SJSA1 (cell line): ENCODE measurements around the gene HSDL1. TPM values are rescaled to one million over a fixed set of nuclear protein-coding genes. Genes with fewer than 3 reads are reported as not detected.
"Not testable (repeated sequence)": the region's sequence is repeated elsewhere in the genome, so short reads cannot be mapped to it uniquely, and the experiment has no call there.

Source experiments
- DNase-seq, 2 experiments: peaks; one replicate each; pipeline ENCODE4 v3.0.0-alpha.2; 2015 to 2020; ENCODE audit warnings: low spot score in 2 of 2, low read depth in 1 of 2
- H3K27ac ChIP-seq: fragments of 250-450 bp; sonication (Bioruptor Pico); 2 replicates; pipeline ENCODE4 v1.5.1; 2020; ENCODE audit warnings: mild to moderate bottlenecking, moderate library complexity
- H3K27me3 ChIP-seq: fragments of 250-450 bp; sonication (Bioruptor Pico); replicated peaks from 2 replicates; pipeline ENCODE4 v1.5.1; 2020; ENCODE audit warnings: mild to moderate bottlenecking, moderate library complexity
- H3K36me3 ChIP-seq: fragments of 250-450 bp; sonication (Bioruptor Pico); 2 replicates; pipeline ENCODE4 v1.5.1; 2020; ENCODE audit warnings: mild to moderate bottlenecking
- H3K4me1 ChIP-seq: fragments of 250-450 bp; sonication (Bioruptor Pico); replicated peaks from 2 replicates; pipeline ENCODE4 v1.6.1; 2021; ENCODE audit warnings: mild to moderate bottlenecking
- H3K4me3 ChIP-seq: fragments of 250-450 bp; sonication (Bioruptor Pico); 2 replicates; pipeline ENCODE4 v1.5.1; 2020; ENCODE audit warnings: mild to moderate bottlenecking
- H3K9me3 ChIP-seq: fragments of 250-450 bp; sonication (Bioruptor Pico); replicated peaks from 2 replicates; pipeline ENCODE4 v1.5.1; 2020; ENCODE audit warnings: mild to moderate bottlenecking
- total RNA-seq: library from RNA; depleted of rRNA; stranded (reverse); fragments of >200 nt; shearing (Covaris generic); gene quantifications from 2 replicates; pipeline ENCODE4 v1.2.3, GENCODE V29; 2014

HSDL1 gene
- total RNA-seq, 1 experiment from 2014 or later, result 29.0 TPM

- peak in 1 of 2 experiments; percentile 31 for DNase-seq
- no peak overlapping the region for H3K4me3 ChIP-seq
- H3K27me3 ChIP-seq, result no peaks in the 10 kb centered on the region
- H3K9me3 ChIP-seq, result no peaks in the 10 kb centered on the region
- H3K36me3 ChIP-seq, result no peaks in the 10 kb centered on the region
- H3K27ac ChIP-seq, result no peak overlapping the region
- H3K4me1 ChIP-seq, result peaks cover 42% of the 10 kb centered on the region
Observed at GRCh38 chr16:84138824-84139627, 6.0 kb downstream of the HSDL1 start.

GRCh38 chr16:84138500-84138823 is 6.5 kb downstream of the HSDL1 start:
- DNase-seq, result no peak
- no peak overlapping the region for H3K27ac ChIP-seq
- no peaks in the 10 kb centered on the region for H3K36me3 ChIP-seq

GRCh38 chr16:84137769-84138357 is 7.1 kb downstream of the HSDL1 start:
- Histone ChIP-seq H3K4me3 (no peak overlapping the region), H3K4me1 (peaks cover 42% of the 10 kb centered on the region)
- DNase-seq, result no peak

More at GRCh38 chr16:84138500-84138823, 6.5 kb downstream of the HSDL1 start:
- Histone ChIP-seq H3K4me3 (no peak overlapping the region), H3K27me3 (no peaks in the 10 kb centered on the region), H3K9me3 (no peaks in the 10 kb centered on the region), H3K4me1 (peaks cover 42% of the 10 kb centered on the region)

GRCh38 chr16:84137287-84137686 is 7.7 kb downstream of the HSDL1 start:
- no peak for DNase-seq
- H3K4me1 ChIP-seq, result peaks cover 42% of the 10 kb centered on the region
- H3K4me3 ChIP-seq, result no peak overlapping the region
- H3K27me3 ChIP-seq, result no peaks in the 10 kb centered on the region
- H3K36me3 ChIP-seq, result no peaks in the 10 kb centered on the region; the same call in 1 of the 2 replicates
- peak overlapping the region; percentile 35 for H3K27ac ChIP-seq
- H3K9me3 ChIP-seq, result no peaks in the 10 kb centered on the region

More at GRCh38 chr16:84137769-84138357, 7.1 kb downstream of the HSDL1 start:
- Histone ChIP-seq H3K9me3 (no peaks in the 10 kb centered on the region), H3K27me3 (no peaks in the 10 kb centered on the region), H3K27ac (peak overlapping the region; percentile 35; the same call in 1 of the 2 replicates), H3K36me3 (no peaks in the 10 kb centered on the region)

GRCh38 chr16:84136331-84137125 is 8.4 kb downstream of the HSDL1 start:
- H3K27ac ChIP-seq, result peak overlapping the region; percentile 35
- no peaks in the 10 kb centered on the region for H3K27me3 ChIP-seq
- DNase-seq, result peak; percentile 64 to 67
- no peak overlapping the region for H3K4me3 ChIP-seq
- H3K4me1 ChIP-seq, result peaks cover 42% of the 10 kb centered on the region
- H3K36me3 ChIP-seq, result peaks cover 3% of the 10 kb centered on the region; the same call in 1 of the 2 replicates
- H3K9me3 ChIP-seq, result no peaks in the 10 kb centered on the region

DNA sequence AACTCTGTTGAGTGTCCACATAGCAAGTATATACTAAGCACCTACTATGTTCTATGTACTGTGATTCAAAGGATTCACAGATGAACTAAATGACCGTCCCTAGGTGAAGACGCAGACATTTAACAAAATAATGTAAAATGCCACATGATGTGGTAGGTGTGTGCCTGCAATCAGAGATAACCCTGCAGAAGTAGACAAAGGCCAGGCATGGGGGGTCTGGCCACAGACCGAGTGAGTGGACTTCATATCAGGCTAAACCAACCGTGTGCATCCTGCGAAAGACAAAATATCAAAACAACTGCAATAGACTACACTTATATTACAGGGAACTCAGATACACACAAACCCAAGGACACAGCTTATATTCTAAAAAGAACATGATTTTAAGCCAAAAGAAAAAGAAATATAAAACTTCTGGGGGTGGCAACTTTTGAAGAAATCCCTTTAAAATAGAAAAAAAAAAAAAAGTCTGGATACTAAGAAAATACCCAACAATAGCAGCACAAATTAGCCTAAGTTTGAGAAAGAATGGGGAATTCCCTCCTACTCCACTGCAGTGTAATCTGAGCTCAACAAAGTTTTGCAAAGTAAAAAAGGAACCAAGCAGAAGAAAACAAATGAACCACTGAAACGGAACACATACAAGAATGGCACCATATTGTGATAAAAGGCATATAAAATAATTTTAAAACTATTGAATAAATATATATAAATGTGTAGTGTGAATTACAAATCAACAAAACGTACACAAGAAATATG is 12.3 kb downstream of the HSDL1 start:
- Histone ChIP-seq H3K36me3 (peaks cover 11% of the 10 kb centered on the region), H3K27ac (no peak overlapping the region), H3K4me3 (no peak overlapping the region), H3K27me3 (no peaks in the 10 kb centered on the region), H3K9me3 (no peaks in the 10 kb centered on the region), H3K4me1 (peaks cover 26% of the 10 kb centered on the region)
- DNase-seq, result no peak

GRCh38 chr16:84131117-84131516 is 13.9 kb downstream of the HSDL1 start:
- Histone ChIP-seq H3K27ac (no peak overlapping the region), H3K4me3 (no peak overlapping the region), H3K9me3 (no peaks in the 10 kb centered on the region), H3K27me3 (no peaks in the 10 kb centered on the region), H3K36me3 (peaks cover 11% of the 10 kb centered on the region), H3K4me1 (peaks cover 10% of the 10 kb centered on the region)
- no peak for DNase-seq

DNA sequence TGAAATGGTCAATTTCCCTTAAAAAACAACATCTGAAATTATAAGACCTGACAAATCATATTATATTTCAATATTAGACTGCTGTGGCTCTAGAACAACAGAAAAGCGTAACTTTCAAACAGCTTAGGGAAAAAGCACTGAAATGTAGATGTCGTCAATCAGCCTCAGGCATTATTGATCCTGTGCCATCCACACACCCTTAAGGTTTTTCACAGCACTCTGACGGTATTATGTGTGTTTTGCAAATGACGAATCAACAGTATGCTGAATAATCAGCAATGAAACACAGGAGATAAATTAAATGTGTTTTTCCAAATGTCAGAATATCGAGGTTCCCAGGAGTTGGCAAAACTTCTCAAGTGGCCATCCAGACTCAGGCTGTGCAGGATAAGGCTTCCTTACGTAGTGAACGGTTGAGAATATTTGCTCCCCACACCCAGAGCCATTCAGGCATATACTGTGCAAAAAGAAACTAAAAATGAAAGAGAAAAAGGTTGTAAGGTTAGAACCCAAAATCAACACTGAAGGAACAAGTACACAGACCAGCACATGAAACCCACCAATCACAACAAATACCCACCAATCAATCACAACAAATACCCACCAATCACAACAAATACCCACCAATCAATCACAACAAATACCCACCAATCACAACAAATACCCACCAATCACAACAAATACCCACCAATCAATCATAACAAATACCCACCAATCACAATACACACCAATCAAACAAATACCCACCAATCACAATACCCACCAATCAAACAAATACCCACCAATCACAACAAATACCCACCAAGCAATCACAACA is 20.5 kb downstream of the HSDL1 start:
- H3K27ac ChIP-seq, result no peak overlapping the region
- H3K4me1 ChIP-seq, result no peaks in the 10 kb centered on the region
- H3K4me3 ChIP-seq, result no peak overlapping the region
- DNase-seq, result no peak
- H3K27me3 ChIP-seq, result no peaks in the 10 kb centered on the region
- peaks cover 17% of the 10 kb centered on the region; the same call in 1 of the 2 replicates for H3K36me3 ChIP-seq
- H3K9me3 ChIP-seq, result no peaks in the 10 kb centered on the region

DNA sequence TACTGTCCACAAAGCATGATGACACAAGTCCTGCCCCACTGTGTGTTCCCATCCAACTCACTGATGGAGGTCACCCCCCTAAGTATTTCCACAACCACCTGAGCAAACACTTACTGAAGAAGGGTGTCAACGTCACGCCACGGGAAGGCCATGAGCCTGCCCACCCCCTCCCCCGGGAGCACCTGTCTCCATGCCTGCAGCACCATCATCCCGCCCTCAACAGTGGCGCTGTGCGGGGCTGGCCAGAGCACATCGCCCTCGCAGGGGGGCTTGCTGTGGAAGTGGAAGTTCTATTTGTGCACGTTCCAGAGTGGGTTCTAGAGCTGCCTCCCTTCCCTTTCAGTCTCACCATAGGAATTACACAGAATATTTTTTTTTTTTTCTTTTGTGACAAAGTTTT is 24.0 kb downstream of the HSDL1 start:
- DNase-seq, result no peak
- H3K4me3 ChIP-seq, result no peak overlapping the region
- H3K9me3 ChIP-seq, result no peaks in the 10 kb centered on the region
- peaks cover 5% of the 10 kb centered on the region for H3K4me1 ChIP-seq
- H3K27ac ChIP-seq, result no peak overlapping the region
- no peaks in the 10 kb centered on the region for H3K27me3 ChIP-seq
- H3K36me3 ChIP-seq, result peaks cover 22% of the 10 kb centered on the region

- Histone ChIP-seq H3K27me3 (no peaks in the 10 kb centered on the region), H3K4me1 (peaks cover 5% of the 10 kb centered on the region), H3K9me3 (no peaks in the 10 kb centered on the region), H3K4me3 (no peak overlapping the region), H3K36me3 (peaks cover 22% of the 10 kb centered on the region), H3K27ac (no peak overlapping the region)
- DNase-seq, result no peak
Observed at GRCh38 chr16:84120023-84120422, 25.0 kb downstream of the HSDL1 start.

GRCh38 chr16:84119368-84119767 is 25.6 kb downstream of the HSDL1 start:
- peaks cover 20% of the 10 kb centered on the region for H3K36me3 ChIP-seq
- H3K4me3 ChIP-seq, result no peak overlapping the region
- no peak for DNase-seq
- H3K27me3 ChIP-seq, result no peaks in the 10 kb centered on the region
- H3K4me1 ChIP-seq, result peaks cover 5% of the 10 kb centered on the region
- no peak overlapping the region for H3K27ac ChIP-seq
- H3K9me3 ChIP-seq, result no peaks in the 10 kb centered on the region

GRCh38 chr16:84118315-84118714 is 26.7 kb downstream of the HSDL1 start:
- peaks cover 14% of the 10 kb centered on the region for H3K36me3 ChIP-seq
- H3K27me3 ChIP-seq, H3K27ac ChIP-seq, H3K4me1 ChIP-seq, DNase-seq, H3K4me3 ChIP-seq, H3K9me3 ChIP-seq: not testable (repeated sequence)

DNA sequence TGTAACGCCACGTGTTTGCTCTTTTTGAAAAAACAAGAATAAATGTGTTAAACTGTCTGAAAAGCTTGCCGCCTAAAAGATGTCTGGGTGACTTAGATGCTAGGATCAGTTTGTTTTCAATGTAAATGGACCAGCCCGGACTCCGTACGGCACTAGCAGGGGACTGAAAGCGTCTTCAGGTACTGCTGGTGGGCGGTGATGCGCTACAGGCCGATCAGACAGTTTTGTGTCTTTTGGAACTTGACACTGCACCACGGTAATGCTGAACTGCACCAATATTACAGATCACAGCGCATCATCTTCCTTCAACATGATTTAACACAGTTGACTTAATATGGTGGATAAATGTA is 27.5 kb downstream of the HSDL1 start:
- Histone ChIP-seq H3K36me3 (peaks cover 7% of the 10 kb centered on the region; the same call in 1 of the 2 replicates), H3K27ac (no peak overlapping the region)
- no peak for DNase-seq

More for the DNA sequence above, 27.5 kb downstream of the HSDL1 start:
- peak overlapping the region; percentile 78 for H3K4me3 ChIP-seq
- H3K27me3 ChIP-seq, result no peaks in the 10 kb centered on the region
- peaks cover 5% of the 10 kb centered on the region for H3K4me1 ChIP-seq
- no peaks in the 10 kb centered on the region for H3K9me3 ChIP-seq
